Activated gamma-delta T cell (primary cell): Measurements from ENCODE around the gene ARMH3.
"Not testable (repeated sequence)": the region's sequence is repeated elsewhere in the genome, so short reads cannot be mapped to it uniquely, and the experiment has no call there.

ENCODE experiments used
- DNase-seq: peaks from one replicate; lab custom pipeline; 2025; lab: John Stamatoyannopoulos, UW
- total RNA-seq, 2 donors: gene quantifications; one replicate each; lab custom pipeline; 2026; lab: John Stamatoyannopoulos, UW

ARMH3 gene, protein sequence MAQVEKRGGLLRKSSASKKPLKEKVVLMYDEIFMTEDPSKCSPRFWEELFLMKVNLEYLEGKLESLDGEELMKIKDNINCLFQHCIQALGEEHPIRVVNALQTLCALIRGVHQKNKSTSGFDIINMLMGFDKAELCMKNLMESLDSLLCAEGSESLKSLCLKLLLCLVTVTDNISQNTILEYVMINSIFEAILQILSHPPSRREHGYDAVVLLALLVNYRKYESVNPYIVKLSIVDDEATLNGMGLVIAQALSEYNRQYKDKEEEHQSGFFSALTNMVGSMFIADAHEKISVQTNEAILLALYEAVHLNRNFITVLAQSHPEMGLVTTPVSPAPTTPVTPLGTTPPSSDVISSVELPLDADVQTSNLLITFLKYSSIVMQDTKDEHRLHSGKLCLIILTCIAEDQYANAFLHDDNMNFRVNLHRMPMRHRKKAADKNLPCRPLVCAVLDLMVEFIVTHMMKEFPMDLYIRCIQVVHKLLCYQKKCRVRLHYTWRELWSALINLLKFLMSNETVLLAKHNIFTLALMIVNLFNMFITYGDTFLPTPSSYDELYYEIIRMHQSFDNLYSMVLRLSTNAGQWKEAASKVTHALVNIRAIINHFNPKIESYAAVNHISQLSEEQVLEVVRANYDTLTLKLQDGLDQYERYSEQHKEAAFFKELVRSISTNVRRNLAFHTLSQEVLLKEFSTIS
- 37.9 to 44.2 reads per million in 2 donors for total RNA-seq

DNA sequence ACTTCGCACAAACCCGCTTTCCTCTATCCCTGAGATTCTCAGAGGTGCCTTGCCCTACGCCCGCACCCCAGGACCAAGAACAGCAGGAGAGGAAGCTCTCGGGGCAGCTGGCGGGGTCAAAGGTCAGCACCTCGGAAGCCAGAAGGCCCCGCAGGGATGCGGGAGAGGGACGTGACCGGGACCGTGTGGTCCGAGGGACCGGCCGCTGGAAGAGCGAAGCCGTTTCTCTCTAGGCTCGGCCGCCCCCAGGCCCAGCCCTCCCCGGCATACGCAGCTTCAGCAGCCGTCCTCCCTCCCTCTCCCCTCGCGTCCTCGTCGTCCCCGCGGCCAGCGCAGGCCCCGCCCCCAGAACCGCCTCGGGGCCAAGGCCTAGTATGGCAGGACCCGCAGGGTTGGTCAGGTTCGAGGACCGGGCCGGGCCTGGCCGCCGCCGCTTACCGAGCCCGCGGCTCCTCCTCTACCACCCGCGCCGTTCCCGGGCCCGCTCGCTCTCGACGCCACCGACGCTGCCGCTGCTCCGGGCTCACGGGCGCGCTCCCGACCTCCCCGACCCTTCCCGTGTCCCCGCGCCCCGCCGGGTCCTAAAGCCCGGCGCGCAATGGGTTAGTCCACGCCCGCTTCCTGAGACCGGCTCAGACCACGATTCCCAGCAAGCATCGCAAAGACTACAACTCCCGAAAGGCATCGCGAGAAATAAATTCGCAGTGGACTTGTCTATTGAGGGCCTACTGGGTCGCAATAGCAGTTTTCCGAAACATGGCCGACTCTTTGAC lies at the start of gene ARMH3:
TSS of gene ARMH3 (minus strand) at position 527 of the 773 bp plus-strand sequence. CDS start 16,059 bp downstream, outside the sequence.
- peak; percentile 77 for DNase-seq

DNA sequence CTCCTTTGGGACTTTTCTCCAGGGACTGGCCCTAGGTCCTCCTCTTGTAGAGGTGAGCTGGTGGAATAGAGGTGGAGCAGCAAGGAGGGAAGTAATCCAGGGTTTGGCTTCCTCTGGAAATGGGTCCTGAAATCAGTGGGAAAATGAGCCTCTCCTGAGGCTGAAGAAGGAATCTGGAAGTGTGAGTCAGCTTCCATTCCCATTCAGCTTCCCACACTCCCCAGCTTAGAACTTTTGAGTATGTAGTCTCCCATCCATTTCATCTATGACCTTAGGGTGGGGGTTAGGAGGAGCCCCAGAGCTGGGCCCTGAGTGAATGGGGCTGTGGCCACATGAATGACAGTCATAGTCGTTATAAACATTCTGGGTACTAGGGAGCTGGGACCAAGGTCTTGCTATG lies 46.4 kb upstream of the ARMH3 start:
- DNase-seq: no peak

DNA sequence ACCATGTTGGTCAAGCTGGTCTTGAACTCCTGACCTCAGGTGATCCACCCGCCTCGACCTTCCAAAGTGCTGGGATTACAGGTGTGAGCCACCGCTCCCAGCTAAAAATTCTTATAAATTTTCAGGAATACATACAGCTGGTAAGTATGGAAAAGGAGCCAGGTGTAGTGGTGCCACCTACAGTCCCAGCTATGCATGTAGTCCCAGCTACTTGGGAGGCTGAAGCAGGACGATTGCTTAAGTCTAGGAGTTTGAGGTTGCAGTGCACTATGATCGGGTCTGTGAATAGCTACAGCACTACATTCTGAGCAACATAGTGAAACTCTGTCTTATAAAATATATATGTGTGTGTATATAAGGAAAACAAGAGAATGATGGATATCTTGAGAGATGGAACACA lies 45.2 kb upstream of the ARMH3 start:
- DNase-seq: no peak

DNA sequence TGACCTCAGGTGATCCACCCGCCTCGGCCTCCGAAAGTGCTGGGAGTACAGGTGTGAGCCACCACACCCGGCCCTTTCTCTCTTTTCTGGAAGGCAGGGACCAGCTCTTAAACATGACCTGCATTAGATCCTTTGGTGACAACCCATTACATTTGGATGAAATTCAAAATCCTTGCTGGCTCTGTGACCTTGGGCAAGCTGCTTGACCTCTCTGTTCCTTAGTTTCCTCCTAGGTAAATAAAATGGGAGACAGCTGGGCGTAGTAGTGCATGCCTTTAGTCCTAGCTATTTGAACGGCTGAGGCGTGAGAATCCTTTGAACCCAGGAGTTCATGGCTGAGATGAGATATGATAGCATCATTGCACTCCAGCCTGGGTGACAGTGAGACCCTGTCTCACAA lies 40.5 kb upstream of the ARMH3 start:
- no peak for DNase-seq

DNA sequence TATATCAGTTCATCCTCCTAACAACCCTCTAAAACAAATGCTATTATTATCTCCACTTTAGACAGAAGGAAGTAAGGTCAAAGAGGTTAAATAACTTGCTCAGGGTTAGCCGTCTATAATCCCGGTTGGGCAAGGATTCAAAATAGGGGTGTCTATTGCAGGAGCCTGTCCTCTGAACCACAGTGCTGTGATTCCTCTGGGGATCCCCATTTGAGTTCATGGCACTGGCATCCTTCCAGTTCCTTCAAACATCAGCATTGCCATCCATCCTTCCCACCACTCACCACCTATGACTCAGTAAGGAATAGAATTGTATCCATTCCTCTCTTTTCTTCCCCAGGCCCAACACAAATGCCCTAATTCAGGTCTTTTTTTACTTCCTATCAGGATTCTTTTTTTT lies 34.8 kb upstream of the ARMH3 start:
- no peak for DNase-seq

DNA sequence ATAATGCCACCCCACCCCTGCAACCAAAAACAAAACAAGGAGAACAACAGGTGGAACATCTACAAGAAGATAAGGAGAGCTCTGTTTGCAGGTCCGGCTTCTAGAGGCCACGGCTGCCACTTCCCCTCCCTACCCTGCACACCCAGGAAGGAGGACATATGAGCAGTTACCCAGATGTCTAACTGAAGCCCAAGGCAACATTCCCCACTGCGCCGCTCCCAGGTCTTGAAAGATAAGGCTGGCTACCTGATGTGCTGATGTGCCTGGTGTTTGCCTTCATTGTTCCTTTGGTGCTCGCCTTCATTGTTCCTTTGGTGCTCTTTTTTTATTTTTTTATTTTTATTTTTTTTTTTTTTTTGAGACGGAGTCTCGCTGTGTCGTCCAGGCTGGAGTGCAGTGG lies 30.2 kb upstream of the ARMH3 start:
- DNase-seq: no peak

DNA sequence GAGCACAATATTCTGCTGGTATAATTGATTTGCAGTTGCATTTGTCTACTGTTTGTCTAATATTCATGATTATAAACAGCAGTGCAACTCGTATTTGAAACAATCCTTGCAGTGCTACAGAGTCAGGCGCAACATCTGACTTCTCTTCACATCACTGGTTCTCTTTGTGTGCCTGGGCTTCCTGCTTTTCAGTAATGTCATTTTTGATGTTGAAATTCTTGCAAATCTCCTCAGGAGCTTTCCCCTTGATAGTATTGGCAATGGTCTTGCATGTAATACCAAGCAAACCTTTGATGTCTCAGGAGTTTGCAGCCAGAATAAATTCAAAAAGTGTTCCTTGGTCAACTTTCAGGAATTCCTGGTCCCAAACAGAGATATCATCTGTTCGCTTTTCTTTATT lies 29.4 kb upstream of the ARMH3 start:
- DNase-seq: no peak

DNA sequence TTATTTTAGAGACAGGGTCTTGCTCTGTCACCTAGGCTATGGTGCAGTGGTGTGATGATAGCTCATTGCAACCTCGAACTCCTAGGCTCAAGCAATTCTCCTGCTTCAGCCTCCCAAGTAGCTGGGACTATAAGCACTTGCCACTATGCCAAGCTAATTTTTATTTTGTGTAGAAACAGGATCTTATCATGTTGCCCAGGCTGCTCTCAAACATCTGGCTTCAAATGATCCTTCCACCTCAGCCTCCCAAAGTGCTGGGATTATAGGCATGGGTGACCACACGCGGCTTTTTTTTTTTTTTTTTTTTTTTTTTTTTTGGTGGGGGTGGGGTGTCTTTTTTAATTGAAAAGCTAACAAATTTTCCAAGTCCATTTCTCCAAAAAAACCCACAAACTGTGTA lies 27.6 kb upstream of the ARMH3 start:
- DNase-seq: no peak

DNA sequence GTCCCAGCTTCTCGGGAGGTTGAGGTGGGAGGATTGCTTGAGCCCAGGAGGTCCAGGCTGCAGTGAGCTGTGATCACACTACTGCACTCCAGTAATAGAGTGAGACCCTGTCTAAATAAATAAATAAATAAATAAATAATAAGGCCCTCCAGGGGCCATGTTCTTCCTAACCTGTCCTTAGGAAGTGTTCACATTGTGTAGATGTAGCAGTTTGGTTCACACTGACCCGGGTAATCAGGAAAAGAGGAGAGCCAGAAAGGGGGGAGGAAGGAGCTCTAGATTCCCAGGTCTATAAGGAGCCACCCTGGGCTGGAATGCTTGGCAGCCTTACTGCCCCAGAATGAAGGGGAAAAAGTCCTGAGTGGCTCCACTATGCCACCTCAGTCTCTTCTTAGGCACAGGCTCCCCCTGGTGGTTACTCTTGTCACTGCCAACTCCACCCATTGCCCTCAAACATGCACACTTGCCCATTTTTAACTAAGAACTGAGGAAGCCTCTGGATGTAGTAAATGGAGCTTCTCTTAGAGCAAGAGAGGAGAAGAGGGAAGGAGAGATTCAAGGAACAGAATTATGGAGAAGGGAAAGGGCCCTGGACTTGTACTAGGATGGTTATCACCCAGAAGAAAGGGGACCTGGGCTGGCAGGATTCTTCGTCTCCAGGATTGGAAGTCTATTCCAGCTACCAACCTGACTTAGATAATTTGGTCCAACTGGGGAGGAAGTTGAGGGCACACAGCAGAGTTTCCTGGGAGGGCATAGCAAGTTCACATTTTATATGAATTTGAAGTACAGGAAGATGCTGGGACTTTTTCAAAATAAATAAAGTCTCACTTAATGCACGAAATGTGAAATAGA lies 16.9 kb upstream of the ARMH3 start:
- no peak for DNase-seq

DNA sequence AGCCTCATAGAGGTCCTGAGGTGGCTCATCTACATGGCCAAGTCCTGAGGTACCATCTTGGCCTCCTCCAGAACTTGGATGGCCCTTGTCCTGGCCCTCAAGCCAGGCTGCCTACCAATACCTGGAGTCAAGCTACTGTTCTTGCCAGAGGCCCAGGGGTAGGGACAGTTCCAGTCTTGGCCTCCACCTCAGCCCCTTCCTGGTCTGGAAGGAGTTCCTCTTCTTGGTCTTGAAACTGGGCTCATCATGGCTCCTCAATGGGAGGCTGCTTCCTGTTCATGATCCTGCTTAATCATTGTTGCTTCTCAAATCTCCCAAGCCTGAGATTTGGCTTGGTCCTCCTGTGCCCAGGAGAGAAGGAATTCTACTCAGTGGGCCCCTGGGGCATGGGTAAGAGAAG lies 13.1 kb upstream of the ARMH3 start:
- no peak for DNase-seq

DNA sequence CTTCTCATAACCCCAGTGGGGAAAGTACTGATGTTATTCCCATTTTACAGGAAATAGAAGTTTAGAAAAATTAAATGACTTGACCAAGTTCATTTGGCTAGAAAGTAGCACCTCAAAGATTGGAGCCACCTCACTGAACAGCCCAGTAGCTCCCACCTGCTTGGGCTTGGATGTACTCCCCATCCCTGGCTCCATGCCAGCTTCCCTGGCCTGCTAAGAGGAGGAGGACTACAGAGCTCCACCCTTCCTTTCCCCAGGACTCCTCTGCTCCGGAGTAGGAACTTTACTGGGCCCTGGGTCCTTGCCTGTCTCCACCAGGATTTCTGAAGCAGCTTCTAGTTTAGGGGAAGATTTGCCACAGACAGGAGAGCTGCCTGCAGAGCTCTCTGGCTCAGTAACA lies 12.2 kb upstream of the ARMH3 start:
- no peak for DNase-seq

DNA sequence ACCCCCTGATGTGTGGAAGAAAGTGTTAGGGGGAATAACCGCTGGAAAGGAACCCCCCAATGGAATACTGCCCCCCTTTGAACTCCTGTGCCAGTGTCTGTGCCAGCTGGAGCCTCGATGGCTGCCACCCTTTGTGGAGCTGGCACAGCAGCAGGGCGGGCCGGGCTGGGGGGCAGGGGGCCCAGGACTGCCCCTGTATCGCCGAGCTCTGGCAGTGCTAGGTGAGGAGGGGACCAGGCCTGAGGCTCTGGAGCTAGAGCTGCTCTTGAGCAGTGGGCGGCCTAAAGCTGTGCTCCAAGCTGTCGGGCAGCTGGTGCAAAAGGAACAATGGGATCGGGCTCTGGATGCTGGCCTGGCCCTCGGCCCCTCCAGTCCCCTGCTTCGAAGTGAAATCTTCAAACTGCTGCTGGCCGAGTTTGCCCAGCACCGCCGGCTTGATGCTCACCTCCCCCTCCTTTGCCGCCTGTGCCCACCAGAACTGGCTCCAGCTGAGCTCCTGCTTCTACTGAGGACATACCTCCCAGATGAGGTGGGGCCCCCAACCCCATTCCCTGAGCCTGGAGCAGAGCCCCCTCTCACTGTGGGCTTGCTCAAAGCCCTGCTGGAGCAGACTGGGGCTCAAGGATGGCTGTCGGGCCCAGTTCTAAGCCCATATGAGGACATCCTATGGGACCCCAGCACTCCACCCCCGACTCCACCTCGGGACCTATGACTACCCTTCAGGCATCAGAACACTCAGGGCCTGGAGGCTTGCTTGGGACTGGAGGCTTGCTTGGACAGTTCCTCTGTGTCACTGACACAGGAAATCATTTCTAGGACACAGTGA lies 11.3 kb upstream of the ARMH3 start:
- no peak for DNase-seq

DNA sequence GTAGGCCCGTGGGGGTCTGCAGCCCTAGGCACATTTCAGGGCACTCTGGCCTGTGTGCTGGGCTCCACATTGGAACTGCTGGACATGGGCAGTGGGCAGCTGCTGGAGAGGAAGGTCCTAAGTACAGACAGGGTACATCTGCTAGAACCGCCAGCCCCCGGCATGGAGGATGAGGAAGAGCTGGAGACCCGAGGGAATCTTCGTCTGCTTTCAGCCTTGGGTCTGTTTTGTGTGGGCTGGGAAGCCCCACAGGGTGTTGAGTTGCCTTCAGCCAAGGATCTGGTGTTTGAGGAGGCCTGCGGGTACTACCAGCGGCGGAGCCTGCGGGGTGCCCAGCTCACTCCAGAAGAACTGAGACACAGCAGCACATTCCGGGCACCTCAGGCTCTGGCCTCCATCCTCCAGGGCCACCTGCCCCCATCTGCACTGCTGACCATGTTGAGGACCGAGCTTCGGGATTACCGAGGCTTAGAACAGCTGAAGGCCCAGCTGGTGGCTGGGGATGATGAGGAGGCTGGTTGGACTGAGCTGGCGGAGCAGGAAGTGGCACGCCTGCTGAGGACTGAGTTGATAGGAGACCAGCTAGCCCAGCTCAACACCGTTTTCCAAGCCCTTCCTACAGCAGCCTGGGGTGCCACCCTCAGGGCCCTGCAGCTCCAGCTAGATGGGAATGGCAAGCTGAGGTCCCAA lies 10.6 kb upstream of the ARMH3 start:
- no peak for DNase-seq

DNA sequence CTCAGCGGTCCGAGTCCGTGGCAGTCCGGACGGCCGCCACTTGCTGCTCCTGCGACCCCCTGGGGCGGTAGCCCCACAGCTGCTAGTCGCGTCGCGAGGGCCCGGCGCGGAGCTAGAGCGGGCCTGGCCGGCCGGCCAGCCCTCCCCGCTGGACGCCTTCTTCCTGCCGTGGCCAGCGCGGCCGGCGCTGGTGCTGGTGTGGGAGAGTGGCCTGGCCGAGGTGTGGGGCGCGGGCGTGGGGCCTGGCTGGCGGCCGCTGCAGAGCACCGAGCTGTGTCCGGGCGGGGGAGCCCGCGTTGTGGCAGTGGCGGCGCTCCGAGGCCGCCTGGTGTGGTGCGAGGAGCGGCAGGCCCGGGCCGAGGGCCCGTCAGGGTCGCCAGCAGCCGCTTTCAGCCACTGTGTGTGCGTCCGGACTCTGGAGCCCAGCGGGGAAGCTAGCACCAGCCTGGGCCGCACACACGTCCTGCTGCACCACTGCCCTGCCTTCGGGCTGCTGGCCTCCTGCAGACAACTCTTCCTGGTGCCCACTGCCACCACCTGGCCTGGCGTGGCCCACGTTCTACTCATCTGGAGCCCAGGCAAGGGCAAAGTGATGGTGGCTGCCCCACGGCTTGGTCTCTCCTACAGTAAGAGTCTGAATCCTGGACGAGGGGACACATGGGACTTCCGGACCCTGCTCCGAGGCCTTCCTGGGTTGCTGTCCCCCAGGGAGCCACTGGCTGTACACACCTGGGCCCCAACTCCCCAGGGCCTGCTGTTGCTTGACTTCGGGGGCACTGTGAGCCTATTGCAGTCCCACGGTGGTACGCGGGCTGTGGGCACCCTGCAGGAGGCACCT lies 9.8 kb upstream of the ARMH3 start:
- DNase-seq: no peak

DNA sequence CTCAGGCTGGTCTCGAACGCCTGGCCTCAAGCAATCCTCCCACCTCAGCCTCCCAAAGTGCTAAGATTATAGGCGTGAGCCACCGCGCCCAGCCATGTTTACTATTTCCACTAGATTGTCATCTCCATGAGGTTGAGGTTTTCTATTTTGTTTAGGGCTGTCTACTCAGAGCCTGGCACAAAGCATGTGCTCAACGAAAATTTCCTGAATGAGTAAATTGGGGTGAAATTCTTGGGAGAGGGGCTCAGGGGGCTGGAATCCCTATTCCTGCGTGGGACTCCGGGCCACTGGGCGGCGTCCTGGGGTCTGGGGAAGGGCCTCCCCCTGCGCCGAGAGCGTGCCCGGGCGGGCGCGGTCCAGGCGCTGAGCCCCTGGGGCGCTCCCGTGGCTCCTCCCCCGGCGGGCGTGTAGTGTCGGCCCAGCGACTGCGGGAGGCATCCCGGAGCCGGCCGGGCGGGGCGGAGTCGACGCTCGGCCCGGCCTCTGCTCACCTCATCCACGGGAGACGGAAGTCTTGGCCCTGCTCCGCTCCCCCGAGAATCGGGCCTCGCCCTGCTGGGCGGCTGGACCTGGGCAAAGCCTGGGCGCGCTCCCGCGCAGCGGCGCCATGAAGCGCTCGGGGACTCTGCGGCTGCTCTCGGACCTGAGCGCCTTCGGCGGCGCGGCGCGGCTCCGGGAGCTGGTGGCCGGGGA lies 9.0 kb upstream of the ARMH3 start, which contains the start of gene HPS6:
TSS of gene HPS6 (plus strand) at position 482 of the 693 bp plus-strand sequence. CDS start at position 608, 126 bp downstream.
- DNase-seq: peak; percentile 81

DNA sequence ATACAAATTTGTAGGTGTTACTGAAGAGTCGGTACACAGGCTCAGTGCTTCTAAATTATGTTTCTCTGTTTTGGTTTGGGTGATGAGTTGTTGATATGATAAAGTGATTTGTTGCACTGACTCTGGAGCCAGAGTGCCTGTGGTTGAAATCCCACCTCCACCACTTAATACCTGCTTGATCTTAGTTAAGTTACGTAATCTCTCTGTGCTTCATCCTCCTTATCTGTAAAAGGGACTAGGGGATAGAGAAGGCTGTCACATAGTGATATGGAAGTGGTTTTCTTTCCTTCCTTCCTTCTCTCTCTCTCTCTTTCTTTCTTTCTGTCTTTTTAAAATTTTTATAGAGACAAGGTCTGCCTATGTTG lies 8.5 kb upstream of the ARMH3 start:
- no peak for DNase-seq

DNA sequence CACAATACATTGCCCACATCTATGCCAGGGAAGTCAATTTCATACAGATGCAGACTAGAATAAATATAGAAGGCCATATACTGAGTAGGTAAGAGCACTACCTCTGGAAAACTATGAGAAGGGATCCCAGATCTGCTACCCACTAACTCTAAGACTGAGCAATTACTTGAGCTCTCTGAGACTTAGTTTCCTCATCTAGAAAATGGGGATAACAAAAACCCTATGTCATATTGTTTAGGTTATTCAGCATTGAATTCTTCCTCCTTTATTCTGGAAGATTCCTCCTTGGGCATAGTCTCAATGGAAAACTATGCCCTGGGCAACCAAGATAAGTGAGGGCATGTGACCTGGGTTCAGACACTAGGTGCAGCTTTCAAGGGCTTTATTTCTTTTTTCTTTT lies 4.0 kb upstream of the ARMH3 start:
- no peak for DNase-seq

DNA sequence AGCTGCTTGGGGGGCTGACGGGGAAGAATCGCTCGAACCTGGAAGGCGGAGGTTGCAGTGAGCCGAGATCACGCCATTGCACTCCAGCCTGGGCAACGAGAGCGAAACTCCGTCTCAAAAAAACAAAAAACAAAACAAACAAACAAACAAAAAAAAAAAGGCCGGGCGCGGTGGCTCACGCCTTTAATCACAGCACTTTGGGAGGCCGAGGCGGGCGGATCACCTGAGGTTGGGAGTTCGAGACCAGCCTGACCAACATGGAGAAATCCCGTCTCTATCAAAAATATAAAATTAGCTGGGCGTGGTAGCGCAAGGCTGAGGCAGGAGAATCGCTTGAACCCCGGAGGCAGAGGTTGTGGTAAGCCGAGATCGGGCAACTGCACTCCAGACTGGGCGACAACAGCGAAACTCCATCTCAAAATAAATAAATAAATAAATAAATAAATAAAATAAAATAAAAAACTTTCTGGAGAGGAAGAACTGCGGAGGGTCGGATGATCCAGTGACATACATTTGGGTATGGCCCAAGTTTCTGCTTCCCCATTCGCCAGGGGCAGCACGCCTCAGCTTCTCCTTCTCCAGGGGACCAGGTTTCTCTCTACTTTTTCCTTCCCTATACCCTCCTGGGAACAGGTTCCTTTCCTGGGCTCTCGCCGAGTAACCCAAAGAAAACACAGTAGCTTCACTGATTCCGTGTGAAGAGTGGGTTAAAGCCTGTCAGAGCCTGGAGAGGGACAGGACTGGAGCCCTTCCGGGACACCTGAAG lies 909 bp downstream of the ARMH3 start:
- not testable (repeated sequence) for DNase-seq
